GM12873 (cell line): ENCODE data around the gene MOB4.

Experiments
- CTCF ChIP-seq: IDR thresholded peaks from 2 replicates; pipeline ENCODE4 v1.5.1; 2012; ENCODE audit warnings: low read depth, mild to moderate bottlenecking, moderate library complexity, low read length, control low read depth; ENCODE audit not compliant: insufficient read depth; ENCODE audit errors: missing control alignments

MOB4 gene

GRCh38 chr2:197515739-197516392 is at the start of gene MOB4:
Gene MOB4 (plus strand): TSS chr2:197516066. CDS start chr2:197516087, 21 bp downstream.
- TF ChIP-seq CTCF, result no peak

DNA sequence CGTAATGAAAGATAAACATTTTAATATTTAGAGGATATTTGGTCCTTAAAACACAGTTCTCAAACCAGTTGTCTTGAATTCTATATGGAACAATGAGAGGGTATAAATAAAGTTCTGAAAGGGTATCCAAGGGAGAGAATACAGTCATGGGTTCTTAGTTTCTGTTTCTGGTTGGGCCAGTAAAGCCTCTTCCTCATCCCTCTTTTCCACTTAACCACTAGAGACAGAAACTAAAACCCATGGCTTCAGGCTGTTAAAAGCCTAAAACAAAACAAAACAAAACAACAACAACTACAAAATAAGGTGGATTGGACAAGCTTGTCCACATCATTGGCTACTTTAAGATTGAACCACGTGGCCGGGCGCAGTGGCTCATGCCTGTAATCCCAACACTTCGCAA is 43.7 kb upstream of the MOB4 start:
- TF ChIP-seq CTCF, result no peak

DNA sequence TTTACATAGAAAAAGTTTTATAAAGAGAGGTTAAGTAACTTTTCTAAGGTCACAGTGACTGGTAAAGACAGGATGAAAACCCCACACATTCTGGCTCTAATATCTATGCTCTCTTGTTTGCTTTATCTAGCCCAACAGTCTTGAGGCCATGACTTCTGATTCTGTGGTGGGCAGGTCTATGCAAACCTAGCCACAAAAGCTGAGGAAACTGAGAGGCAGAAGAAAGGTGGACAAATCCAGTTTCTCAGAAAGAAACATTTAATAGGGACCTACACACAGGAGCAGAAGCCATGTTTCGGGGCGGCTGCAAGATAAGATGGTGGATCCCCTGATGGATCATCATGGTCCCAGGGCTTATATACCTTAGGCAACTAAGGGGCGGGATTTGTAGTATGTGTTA is 38.1 kb upstream of the MOB4 start:
- no peak for TF ChIP-seq CTCF

- TF ChIP-seq CTCF, result no peak
Measured at GRCh38 chr2:197480165-197481036, 35.5 kb upstream of the MOB4 start.

- no peak for TF ChIP-seq CTCF
Measured at GRCh38 chr2:197486175-197486574, 29.7 kb upstream of the MOB4 start.

- no peak for TF ChIP-seq CTCF
Measured at GRCh38 chr2:197487385-197487784, 28.5 kb upstream of the MOB4 start.

DNA sequence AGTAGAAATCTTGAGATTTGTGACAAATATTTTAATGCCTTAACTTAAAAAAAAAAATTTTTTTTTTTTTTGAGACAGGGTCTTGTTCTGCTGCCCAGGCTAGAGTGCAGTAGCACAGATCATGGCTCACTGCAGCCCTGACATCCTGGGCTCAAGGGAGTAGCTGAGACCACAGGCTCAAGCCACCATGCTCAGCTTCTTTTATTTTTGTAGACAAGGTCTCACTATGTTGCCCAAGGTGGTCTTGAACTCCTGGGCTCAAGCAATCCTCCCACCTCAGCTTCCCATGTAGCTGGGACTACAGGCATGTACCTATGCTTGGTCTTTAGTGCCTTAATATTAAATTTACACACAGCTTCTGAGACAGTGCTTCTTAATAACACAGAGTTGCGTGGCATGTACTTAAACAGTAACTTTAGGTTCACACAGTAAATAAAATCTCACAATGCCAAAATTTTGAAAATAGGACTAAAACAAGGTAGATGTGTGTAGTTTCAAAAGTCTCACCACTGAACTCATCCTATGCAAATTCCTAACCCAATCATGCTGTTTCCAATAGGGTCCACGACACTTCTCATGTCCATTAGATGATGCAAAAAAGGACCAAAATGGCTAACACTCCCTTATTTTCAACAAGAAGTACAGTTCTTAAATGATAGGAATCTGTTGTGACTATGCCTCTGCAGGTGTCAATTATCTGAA is 20.3 kb upstream of the MOB4 start:
- no peak for TF ChIP-seq CTCF
